Upper lobe of left lung (tissue), 4 donors: ENCODE measurements around the gene ZNF709.

Source experiments
- EP300 ChIP-seq, 4 donors: sonication (generic); formaldehyde crosslinking; IDR thresholded peaks; one replicate each; pipeline ENCODE4 v1.5.1; 2017; ENCODE audit warnings: antibody characterized with exemption in 4 of 4, control low read depth in 2 of 4
- POLR2A ChIP-seq, 4 donors: fragments of 450-650 bp; IDR thresholded peaks; one replicate each; pipeline ENCODE4 v1.5.1; 2016 to 2017; ENCODE audit warnings: antibody characterized with exemption in 4 of 4, mild to moderate bottlenecking in 2 of 4
- TF ChIP-seq, protein P1 (sequence below), 6 experiments: fragments of 450-650 bp in 4 of 6; fragments of 200-600 bp in 2 of 6; sonication (generic) in 2 of 6; IDR thresholded peaks; one replicate each; pipeline ENCODE4 v1.5.1; 2016 to 2019; ENCODE audit warnings: antibody characterized with exemption in 6 of 6

DNA sequence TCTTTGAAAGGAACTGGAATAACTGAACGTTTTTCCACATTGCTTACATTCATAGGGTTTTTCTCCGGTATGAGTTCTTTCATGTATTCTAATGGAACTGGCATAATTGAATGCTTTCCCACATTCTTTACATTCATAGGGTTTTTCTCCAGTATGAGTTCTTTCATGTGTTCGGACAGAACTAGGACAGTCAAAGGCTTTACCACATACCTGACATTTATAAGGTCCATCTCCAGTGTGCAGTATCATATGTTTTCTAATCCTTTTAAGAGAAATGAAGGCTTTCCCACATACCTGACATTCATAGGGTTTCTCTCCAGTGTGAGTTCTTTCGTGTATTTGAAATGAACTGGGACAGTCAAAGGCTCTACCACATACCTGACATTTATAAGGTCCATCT is 41.9 kb upstream of the ZNF709 start:
- TF ChIP-seq, protein P1, sequence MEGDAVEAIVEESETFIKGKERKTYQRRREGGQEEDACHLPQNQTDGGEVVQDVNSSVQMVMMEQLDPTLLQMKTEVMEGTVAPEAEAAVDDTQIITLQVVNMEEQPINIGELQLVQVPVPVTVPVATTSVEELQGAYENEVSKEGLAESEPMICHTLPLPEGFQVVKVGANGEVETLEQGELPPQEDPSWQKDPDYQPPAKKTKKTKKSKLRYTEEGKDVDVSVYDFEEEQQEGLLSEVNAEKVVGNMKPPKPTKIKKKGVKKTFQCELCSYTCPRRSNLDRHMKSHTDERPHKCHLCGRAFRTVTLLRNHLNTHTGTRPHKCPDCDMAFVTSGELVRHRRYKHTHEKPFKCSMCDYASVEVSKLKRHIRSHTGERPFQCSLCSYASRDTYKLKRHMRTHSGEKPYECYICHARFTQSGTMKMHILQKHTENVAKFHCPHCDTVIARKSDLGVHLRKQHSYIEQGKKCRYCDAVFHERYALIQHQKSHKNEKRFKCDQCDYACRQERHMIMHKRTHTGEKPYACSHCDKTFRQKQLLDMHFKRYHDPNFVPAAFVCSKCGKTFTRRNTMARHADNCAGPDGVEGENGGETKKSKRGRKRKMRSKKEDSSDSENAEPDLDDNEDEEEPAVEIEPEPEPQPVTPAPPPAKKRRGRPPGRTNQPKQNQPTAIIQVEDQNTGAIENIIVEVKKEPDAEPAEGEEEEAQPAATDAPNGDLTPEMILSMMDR (IDR thresholded peaks at IDR 0.05): no peak
- no peak for TF ChIP-seq POLR2A (IDR thresholded peaks at IDR 0.05)
- TF ChIP-seq EP300 (IDR thresholded peaks at IDR 0.05): no peak
